Activated CD4-positive, alpha-beta memory T cell treated with anti-CD3 and anti-CD28 coated beads for 36 hours (primary cell): ENCODE measurements around the gene NIT1. TPM values are rescaled to one million over a fixed set of nuclear protein-coding genes. Genes with fewer than 3 reads are reported as not detected.
"Not testable (repeated sequence)": the region's sequence is repeated elsewhere in the genome, so short reads cannot be mapped to it uniquely, and the experiment has no call there.

Experiments used
- CTCF ChIA-PET: fragments of 350-600 bp; sonication (Branson Sonifier 250); formaldehyde crosslinking; loops from one replicate; lab custom pipeline; 2021; ENCODE audit warnings: antibody characterized with exemption, inconsistent platforms; lab: Charles Lee
- POLR2A ChIA-PET: fragments of 350-600 bp; sonication (Branson Sonifier 250); formaldehyde crosslinking; loops from one replicate; lab custom pipeline; 2021; ENCODE audit warnings: antibody characterized with exemption; lab: Charles Lee
- DNase-seq: peaks from one replicate; pipeline ENCODE4 v3.0.0-alpha.2; 2020
- H3K27ac Mint-ChIP-seq: one replicate; pipeline ENCODE4 v1.8.0; 2021; ENCODE audit warnings: mixed read lengths
- H3K27me3 Mint-ChIP-seq: one replicate; pipeline ENCODE4 v1.8.0; 2021; ENCODE audit warnings: mixed read lengths
- H3K36me3 Mint-ChIP-seq: one replicate; pipeline ENCODE4 v1.8.0; 2021; ENCODE audit warnings: mixed read lengths
- H3K4me1 Mint-ChIP-seq: one replicate; pipeline ENCODE4 v1.8.0; 2021; ENCODE audit warnings: low read depth, mixed read lengths
- H3K4me3 Mint-ChIP-seq: one replicate; pipeline ENCODE4 v1.8.0; 2021; ENCODE audit warnings: mild to moderate bottlenecking, mixed read lengths
- H3K9me3 Mint-ChIP-seq: one replicate; pipeline ENCODE4 v1.8.0; 2021; ENCODE audit warnings: mixed read lengths
- intact Hi-C: fragments of 100-400 bp; cut with micrococcal nuclease; formaldehyde crosslinking; loops from one replicate; pipeline ENCODE4 v1.15.1; 2023
- total RNA-seq, 2 experiments: library from RNA; stranded (reverse); gene quantifications; one replicate each; pipeline ENCODE4 v1.2.3, GENCODE V29; 2021

NIT1 gene
- total RNA-seq, 2 experiments from 2014 or later: 65.2 to 66.5 TPM

- Mint-ChIP-seq H3K4me3 (peak overlapping the region; percentile 93), H3K4me1 (peaks cover 68% of the 10 kb centered on the region), H3K9me3 (no peaks in the 10 kb centered on the region), H3K36me3 (peaks cover 26% of the 10 kb centered on the region), H3K27me3 (no peaks in the 10 kb centered on the region), H3K27ac (peak overlapping the region; percentile 84)
- intact Hi-C loops: loop anchor here (1.0 to 5.0 kb wide), 8 partner anchors 14 to 853 kb away; partner anchors contain the start of genes ARHGAP30, DCAF8, DEDD and SDHC
- CTCF ChIA-PET: no interaction called here
- POLR2A ChIA-PET: interaction anchor here (1.3 to 3.2 kb wide), 3 partner anchors 16 to 69 kb away, joined by 4 to 18 read pairs (median 5); partner anchors contain the start of genes ARHGAP30 and USF1
- DNase-seq: peak; percentile 76
Measured at GRCh38 chr1:161115132-161115711, 2.7 kb upstream of the NIT1 start.

- DNase-seq, H3K9me3 Mint-ChIP-seq, H3K27me3 Mint-ChIP-seq: not testable (repeated sequence)
- peaks cover 74% of the 10 kb centered on the region for H3K4me1 Mint-ChIP-seq
- peak overlapping the region; percentile 93 for H3K4me3 Mint-ChIP-seq
- H3K36me3 Mint-ChIP-seq: peaks cover 31% of the 10 kb centered on the region
- H3K27ac Mint-ChIP-seq: peak overlapping the region; percentile 84
- POLR2A ChIA-PET: interaction anchor here (0.6 to 3.2 kb wide), 2 partner anchors 46 to 50 kb away, joined by 3 to 18 read pairs; partner anchors contain the start of gene ARHGAP30
- CTCF ChIA-PET: interaction anchor here (2.2 to 3.9 kb wide), 2 partner anchors 17 to 50 kb away, joined by 8 to 40 read pairs; partner anchors contain the start of genes KLHDC9 and PPOX
- intact Hi-C loops: loop anchor here (1.0 to 5.0 kb wide), 8 partner anchors 15 to 854 kb away; partner anchors contain the start of genes ARHGAP30, DCAF8, DEDD and SDHC
Measured at GRCh38 chr1:161115961-161116360, 1.9 kb upstream of the NIT1 start.

DNA sequence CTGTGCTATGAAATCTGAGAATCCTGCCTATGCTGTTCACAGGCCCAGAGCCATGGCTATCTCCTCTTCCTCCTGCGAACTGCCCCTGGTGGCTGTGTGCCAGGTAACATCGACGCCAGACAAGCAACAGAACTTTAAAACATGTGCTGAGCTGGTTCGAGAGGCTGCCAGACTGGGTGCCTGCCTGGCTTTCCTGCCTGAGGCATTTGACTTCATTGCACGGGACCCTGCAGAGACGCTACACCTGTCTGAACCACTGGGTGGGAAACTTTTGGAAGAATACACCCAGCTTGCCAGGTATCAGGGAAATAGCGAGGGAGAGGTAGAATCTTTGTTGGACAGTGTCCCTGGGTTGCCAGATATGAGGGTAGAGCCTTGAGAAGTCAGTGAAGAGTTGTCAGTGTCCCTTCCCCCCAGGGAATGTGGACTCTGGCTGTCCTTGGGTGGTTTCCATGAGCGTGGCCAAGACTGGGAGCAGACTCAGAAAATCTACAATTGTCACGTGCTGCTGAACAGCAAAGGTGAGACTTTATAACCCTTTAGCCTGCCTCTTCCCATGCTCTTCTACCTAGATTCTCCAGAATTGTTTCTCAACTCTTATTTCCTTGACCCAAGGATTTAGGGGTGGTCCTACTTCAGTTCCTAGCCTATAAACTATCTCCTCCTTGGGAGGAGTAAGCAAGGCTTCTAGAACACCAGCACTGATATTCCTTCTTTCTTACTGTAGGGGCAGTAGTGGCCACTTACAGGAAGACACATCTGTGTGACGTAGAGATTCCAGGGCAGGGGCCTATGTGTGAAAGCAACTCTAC is 1.4 kb downstream of the NIT1 start:
- H3K9me3 Mint-ChIP-seq: no peaks in the 10 kb centered on the region
- peak overlapping the region; percentile 93 for H3K4me3 Mint-ChIP-seq
- peaks cover 48% of the 10 kb centered on the region for H3K36me3 Mint-ChIP-seq
- no peaks in the 10 kb centered on the region for H3K27me3 Mint-ChIP-seq
- CTCF ChIA-PET: interaction anchor here (0.6 to 3.9 kb wide), 5 partner anchors 21 to 111 kb away, joined by 3 to 40 read pairs (median 3); partner anchors contain the start of genes ARHGAP30 and KLHDC9
- peak; percentile 85 for DNase-seq
- POLR2A ChIA-PET: interaction anchor here (0.9 to 2.4 kb wide), 4 partner anchors 9 to 282 kb away, joined by 3 to 11 read pairs (median 4); partner anchors contain the start of gene USF1
- intact Hi-C loops: loop anchor here (1.0 to 5.0 kb wide), 5 partner anchors 13 to 857 kb away; partner anchors contain the start of genes DCAF8, DEDD, F11R and SDHC
- peaks cover 53% of the 10 kb centered on the region for H3K4me1 Mint-ChIP-seq
- H3K27ac Mint-ChIP-seq: peak overlapping the region; percentile 84

- H3K4me1 Mint-ChIP-seq: peaks cover 36% of the 10 kb centered on the region
- H3K4me3 Mint-ChIP-seq: no peak overlapping the region
- no peaks in the 10 kb centered on the region for H3K9me3 Mint-ChIP-seq
- CTCF ChIA-PET: interaction anchor here (1.0 to 1.5 kb wide), 4 partner anchors 12 to 45 kb away, joined by 3 to 4 read pairs (median 3); partner anchors contain the start of genes DEDD and PPOX
- H3K27me3 Mint-ChIP-seq: no peaks in the 10 kb centered on the region
- POLR2A ChIA-PET: interaction anchor here (1.3 kb wide), 1 partner anchor 37 kb away, joined by 3 read pairs; no protein-coding TSS in a partner anchor
- intact Hi-C loops: no loop called here
- no peak for DNase-seq
- H3K27ac Mint-ChIP-seq: peak overlapping the region; percentile 82
- peaks cover 55% of the 10 kb centered on the region for H3K36me3 Mint-ChIP-seq
Measured at GRCh38 chr1:161121042-161121650, 3.2 kb downstream of the NIT1 start.

GRCh38 chr1:161121834-161122233 is 3.9 kb downstream of the NIT1 start:
- H3K4me3 Mint-ChIP-seq: no peak overlapping the region
- POLR2A ChIA-PET: interaction anchor here (1.3 kb wide), 1 partner anchor 36 kb away, joined by 3 read pairs; no protein-coding TSS in a partner anchor
- peaks cover 56% of the 10 kb centered on the region for H3K36me3 Mint-ChIP-seq

GRCh38 chr1:161122967-161123366 is 5.1 kb downstream of the NIT1 start:
- no peak for DNase-seq
- Mint-ChIP-seq H3K4me1 (peaks cover 41% of the 10 kb centered on the region), H3K27me3 (no peaks in the 10 kb centered on the region), H3K9me3 (no peaks in the 10 kb centered on the region), H3K36me3 (peaks cover 61% of the 10 kb centered on the region), H3K27ac (peak overlapping the region; percentile 48), H3K4me3 (no peak overlapping the region)
- intact Hi-C loops: no loop called here
- POLR2A ChIA-PET: no interaction called here
- CTCF ChIA-PET: no interaction called here

More at GRCh38 chr1:161121834-161122233, 3.9 kb downstream of the NIT1 start:
- peak overlapping the region; percentile 64 for H3K27ac Mint-ChIP-seq
- H3K4me1 Mint-ChIP-seq: peaks cover 35% of the 10 kb centered on the region
- CTCF ChIA-PET: interaction anchor here (1.0 to 1.5 kb wide), 4 partner anchors 11 to 44 kb away, joined by 3 to 4 read pairs (median 3); partner anchors contain the start of genes DEDD and PPOX
- no peak for DNase-seq
- H3K27me3 Mint-ChIP-seq: no peaks in the 10 kb centered on the region
- intact Hi-C loops: no loop called here
- H3K9me3 Mint-ChIP-seq: no peaks in the 10 kb centered on the region

DNA sequence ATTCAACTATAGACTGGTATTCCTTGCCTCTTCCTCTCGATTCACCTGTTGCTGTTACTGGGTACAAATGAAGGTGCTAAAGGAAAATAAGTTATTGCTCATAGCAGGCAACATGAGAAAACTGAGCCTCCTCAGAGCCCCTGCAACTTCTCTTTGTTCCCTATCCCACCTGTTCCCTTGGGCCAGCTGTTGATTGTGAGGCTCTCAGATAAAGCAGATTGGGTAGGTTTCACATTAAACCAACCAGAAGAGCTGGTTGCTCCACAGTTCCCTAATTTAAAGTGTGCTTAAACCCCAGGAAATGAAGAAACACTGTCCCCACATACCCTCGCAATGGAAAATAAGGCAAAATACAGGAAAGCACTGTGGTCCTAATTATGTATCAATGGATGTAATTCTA is 9.7 kb downstream of the NIT1 start:
- H3K4me1 Mint-ChIP-seq: peaks cover 50% of the 10 kb centered on the region
- no peak for DNase-seq
- ChIA-PET CTCF (interaction anchor here (0.8 to 1.2 kb wide), 3 partner anchors 10 to 30 kb away, joined by 3 to 4 read pairs (median 4); partner anchors contain the start of genes NIT1 and PFDN2), POLR2A (interaction anchor here (1.0 to 1.1 kb wide), 2 partner anchors 9 to 10 kb away, joined by 4 to 5 read pairs; partner anchors contain the start of genes NIT1 and PFDN2)
- H3K27me3 Mint-ChIP-seq: no peaks in the 10 kb centered on the region
- no peak overlapping the region for H3K4me3 Mint-ChIP-seq
- no peaks in the 10 kb centered on the region for H3K9me3 Mint-ChIP-seq
- peaks cover 53% of the 10 kb centered on the region for H3K36me3 Mint-ChIP-seq
- H3K27ac Mint-ChIP-seq: no peak overlapping the region
- intact Hi-C loops: no loop called here

- Mint-ChIP-seq H3K9me3 (no peaks in the 10 kb centered on the region), H3K4me3 (no peak overlapping the region), H3K27me3 (no peaks in the 10 kb centered on the region), H3K36me3 (peaks cover 46% of the 10 kb centered on the region), H3K4me1 (peaks cover 50% of the 10 kb centered on the region), H3K27ac (no peak overlapping the region)
- intact Hi-C loops: no loop called here
- ChIA-PET POLR2A (interaction anchor here (1.1 kb wide), 1 partner anchor 12 kb away, joined by 5 read pairs; no protein-coding TSS in a partner anchor), CTCF (interaction anchor here (1.2 kb wide), 1 partner anchor 9 kb away, joined by 4 read pairs; no protein-coding TSS in a partner anchor)
- no peak for DNase-seq
Measured at GRCh38 chr1:161128591-161129420, 10.9 kb downstream of the NIT1 start.

DNA sequence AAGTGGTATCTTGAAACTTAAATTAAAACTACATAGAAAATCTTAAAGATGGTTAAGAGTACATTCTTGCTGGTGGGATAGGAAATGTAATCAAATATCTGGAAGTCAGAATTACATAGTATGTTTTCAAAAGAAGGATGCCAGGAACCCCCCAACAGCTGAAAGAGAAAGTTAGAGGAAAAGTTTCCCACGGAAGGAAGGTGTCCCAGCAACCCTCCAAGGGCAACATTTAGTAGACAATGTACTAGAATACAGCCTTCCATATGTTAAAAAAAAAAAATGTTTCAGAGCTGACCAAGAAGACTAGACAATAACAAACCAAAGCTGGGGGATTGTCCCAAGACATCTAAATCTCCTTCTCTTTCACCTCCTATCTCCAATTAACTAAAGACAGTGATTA is 12.4 kb downstream of the NIT1 start:
- intact Hi-C loops: loop anchor here (5.0 kb wide), 1 partner anchor 293 kb away; no protein-coding TSS in a partner anchor
- H3K9me3 Mint-ChIP-seq: no peaks in the 10 kb centered on the region
- CTCF ChIA-PET: no interaction called here
- no peak for DNase-seq
- POLR2A ChIA-PET: no interaction called here
- H3K4me1 Mint-ChIP-seq: peaks cover 54% of the 10 kb centered on the region
- H3K27me3 Mint-ChIP-seq: no peaks in the 10 kb centered on the region
- H3K4me3 Mint-ChIP-seq: no peak overlapping the region
- peaks cover 40% of the 10 kb centered on the region for H3K36me3 Mint-ChIP-seq
- peak overlapping the region; percentile 44 for H3K27ac Mint-ChIP-seq
